HL-60 (cell line): ENCODE data around the gene TOP2B.

Experiments used
- CTCF ChIP-seq: IDR thresholded peaks from one replicate; pipeline ENCODE4 v1.5.1; 2011; ENCODE audit warnings: low read length, control low read depth, inconsistent platforms; ENCODE audit not compliant: insufficient read depth
- POLR2AphosphoS5 ChIP-seq: IDR thresholded peaks from 2 replicates; pipeline ENCODE4 v1.6.1; 2012; ENCODE audit warnings: low read depth

- TF ChIP-seq POLR2AphosphoS5 (no peak), CTCF (no peak)
These were observed 101.1 kb downstream of the TOP2B start for GRCh38 chr3:25563601-25564000.
